NCI-H1105 (cell line): Measurements from ENCODE around the gene RNF20.
A peak's percentile ranks its signal among the peaks of the same experiment; 100 is the strongest.
"Not testable (repeated sequence)": the region's sequence is repeated elsewhere in the genome, so short reads cannot be mapped to it uniquely, and the experiment has no call there.

Experiments used
- DNase-seq: peaks from one replicate; lab custom pipeline; 2025; lab: John Stamatoyannopoulos, UW

RNF20 gene

GRCh38 chr9:101533334-101534204, at the start of gene RNF20:
Gene RNF20, plus strand, starts transcription at chr9:101533853. Its CDS starts 1,571 bp downstream, at chr9:101535424.
- DNase-seq: peak; percentile 98

GRCh38 chr9:101484046-101484445, 49.6 kb upstream of the RNF20 start:
- no peak for DNase-seq

- peak; percentile 34 for DNase-seq
Measured at GRCh38 chr9:101485924-101486692, 47.5 kb upstream of the RNF20 start.

GRCh38 chr9:101486693-101487442, 46.8 kb upstream of the RNF20 start:
- peak; percentile 86 for DNase-seq

- DNase-seq: no peak
Measured at GRCh38 chr9:101487443-101487840, 46.2 kb upstream of the RNF20 start.

GRCh38 chr9:101495810-101496209, 37.8 kb upstream of the RNF20 start:
- no peak for DNase-seq

GRCh38 chr9:101498323-101498722, 35.3 kb upstream of the RNF20 start:
- no peak for DNase-seq

GRCh38 chr9:101504188-101504587, 29.5 kb upstream of the RNF20 start:
- no peak for DNase-seq

GRCh38 chr9:101508211-101508610, 25.4 kb upstream of the RNF20 start:
- DNase-seq: no peak

GRCh38 chr9:101509572-101509971, 24.1 kb upstream of the RNF20 start:
- DNase-seq: no peak

- DNase-seq: no peak
Measured at GRCh38 chr9:101510459-101510858, 23.2 kb upstream of the RNF20 start.

GRCh38 chr9:101511009-101511408, 22.6 kb upstream of the RNF20 start:
- no peak for DNase-seq

GRCh38 chr9:101512116-101512515, 21.5 kb upstream of the RNF20 start:
- DNase-seq: no peak

GRCh38 chr9:101513351-101513750, 20.3 kb upstream of the RNF20 start:
- no peak for DNase-seq

GRCh38 chr9:101514071-101514470, 19.6 kb upstream of the RNF20 start:
- DNase-seq: no peak

- DNase-seq: no peak
Measured at GRCh38 chr9:101516655-101517054, 17.0 kb upstream of the RNF20 start.

GRCh38 chr9:101518489-101518888, 15.2 kb upstream of the RNF20 start:
- not testable (repeated sequence) for DNase-seq

- no peak for DNase-seq
Measured at GRCh38 chr9:101524371-101524770, 9.3 kb upstream of the RNF20 start.

- no peak for DNase-seq
Measured at GRCh38 chr9:101527066-101527465, 6.6 kb upstream of the RNF20 start.

- DNase-seq: no peak
Measured at GRCh38 chr9:101528015-101528414, 5.6 kb upstream of the RNF20 start.

GRCh38 chr9:101530076-101530711, 3.5 kb upstream of the RNF20 start:
- peak; percentile 54 for DNase-seq

GRCh38 chr9:101536351-101536750, 2.7 kb downstream of the RNF20 start:
- DNase-seq: no peak
